HG03108 (cell line): Measurements from ENCODE around the gene PPFIA4.

Source experiments
- ATAC-seq: cut with Tn5 transposase; IDR thresholded peaks from one replicate; pipeline ENCODE4 v1.9.1; 2021; ENCODE audit warnings: moderate library complexity; ENCODE audit not compliant: unreplicated experiment

PPFIA4 gene

DNA sequence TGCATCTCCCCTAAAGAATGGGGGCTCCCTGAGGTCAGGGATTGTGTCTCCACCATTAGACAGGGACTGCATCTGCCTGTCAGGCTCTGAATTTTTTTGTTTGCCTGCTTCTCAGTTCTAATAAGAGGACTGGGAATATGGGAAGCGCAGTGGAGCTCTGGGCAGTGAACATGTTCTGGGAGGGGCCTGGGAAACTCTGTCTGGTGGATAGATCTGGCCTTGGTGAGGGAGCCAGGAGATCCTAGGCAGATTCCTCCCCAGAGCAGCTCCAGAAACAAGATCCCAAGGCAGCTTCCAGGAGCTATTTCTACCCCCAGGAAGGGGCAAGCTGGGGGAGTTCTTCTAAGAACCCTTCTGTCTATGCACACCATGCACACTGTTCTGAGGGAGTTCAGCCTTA lies 72.2 kb downstream of the PPFIA4 start:
- ATAC-seq, result no peak

GRCh38 chr1:203098914-203099520 lies 72.7 kb downstream of the PPFIA4 start:
- ATAC-seq, result no peak

- ATAC-seq, result no peak
These were observed 73.7 kb downstream of the PPFIA4 start for GRCh38 chr1:203099805-203100515.

- no peak for ATAC-seq
These were observed 74.2 kb downstream of the PPFIA4 start for GRCh38 chr1:203100516-203100869.

DNA sequence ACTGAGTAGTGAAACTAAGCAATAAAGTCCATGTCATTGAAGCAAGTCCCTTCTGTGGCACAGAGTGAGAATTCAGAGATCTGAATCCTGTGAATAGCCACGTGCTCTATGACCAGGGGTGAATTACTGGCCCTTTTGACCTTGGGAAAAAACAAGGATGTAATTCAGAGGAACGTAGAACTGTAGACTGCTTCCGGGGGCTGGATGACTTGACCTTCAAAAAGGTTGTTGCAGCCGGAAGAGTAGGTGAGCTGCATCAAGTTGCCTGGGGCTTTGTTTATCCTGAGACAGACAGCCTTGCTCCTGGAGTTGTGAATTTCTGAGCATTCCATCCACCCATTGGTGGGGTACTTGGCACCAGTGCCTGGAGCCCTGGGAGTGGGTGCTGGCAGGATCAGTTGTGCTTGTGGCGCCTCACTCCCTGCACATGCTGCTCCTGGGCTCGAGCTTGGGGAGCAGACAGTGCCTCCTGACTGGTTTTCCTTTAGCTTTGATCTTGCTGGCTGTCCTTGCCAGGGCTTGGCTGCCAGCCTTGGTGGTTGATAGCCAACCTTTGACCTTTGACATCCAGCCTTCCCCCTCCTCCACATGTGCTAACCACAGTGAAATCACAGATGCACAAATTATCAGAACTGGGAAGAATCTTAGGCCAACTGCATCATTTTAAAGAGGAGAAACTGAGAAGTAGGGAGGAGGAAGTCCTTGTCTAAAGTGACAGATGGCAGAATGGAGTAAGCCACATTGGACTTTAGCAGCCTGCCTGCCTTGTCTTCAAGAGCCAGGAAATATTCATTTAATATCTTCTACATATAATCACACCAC lies 75.7 kb downstream of the PPFIA4 start:
- no peak for ATAC-seq

GRCh38 chr1:203103216-203103615 lies 76.9 kb downstream of the PPFIA4 start:
- ATAC-seq, result no peak

- no peak for ATAC-seq
These were observed 77.7 kb downstream of the PPFIA4 start for GRCh38 chr1:203103829-203104495.

- no peak for ATAC-seq
These were observed 78.6 kb downstream of the PPFIA4 start for GRCh38 chr1:203104789-203105390.

- no peak for ATAC-seq
These were observed 86.2 kb downstream of the PPFIA4 start for GRCh38 chr1:203112475-203112874.

DNA sequence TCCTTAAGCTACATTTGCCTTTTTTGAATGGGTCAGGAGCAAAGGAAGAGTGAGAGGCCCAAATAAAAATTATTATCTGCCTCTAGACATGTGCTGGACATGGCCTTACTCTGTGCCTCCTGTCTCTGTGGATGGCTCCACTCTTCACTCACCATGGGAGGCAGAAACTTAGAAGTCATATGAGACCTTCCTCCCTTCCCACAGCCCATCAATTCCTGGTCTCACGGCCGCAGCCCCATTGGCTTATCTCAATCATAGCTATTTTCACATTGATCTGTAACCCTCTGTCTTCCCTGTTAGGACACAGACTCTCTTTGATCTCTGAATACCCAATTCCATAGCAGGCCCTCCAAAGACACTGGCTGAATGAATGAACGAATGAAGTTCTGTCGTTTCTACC lies 87.0 kb downstream of the PPFIA4 start:
- ATAC-seq, result no peak

DNA sequence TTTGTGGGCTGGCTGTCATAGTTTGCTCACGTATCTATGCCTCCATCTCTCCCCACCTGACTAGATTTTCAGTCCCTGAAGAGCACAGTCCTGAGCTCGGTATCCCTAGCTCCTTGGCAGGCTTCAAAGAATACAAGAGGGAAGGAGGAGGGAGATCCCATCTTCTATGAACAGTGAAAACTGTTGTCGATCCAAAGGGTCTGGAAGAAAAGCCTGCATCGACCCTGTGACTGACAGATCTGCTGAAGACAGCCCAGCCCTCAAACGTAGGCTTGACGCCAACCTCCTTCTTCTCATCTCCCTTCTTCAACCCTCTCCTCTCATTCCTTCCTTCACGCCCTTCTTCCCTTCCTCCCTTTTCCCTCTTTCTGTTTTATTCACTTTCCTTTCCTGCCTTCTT lies 87.9 kb downstream of the PPFIA4 start:
- no peak for ATAC-seq

DNA sequence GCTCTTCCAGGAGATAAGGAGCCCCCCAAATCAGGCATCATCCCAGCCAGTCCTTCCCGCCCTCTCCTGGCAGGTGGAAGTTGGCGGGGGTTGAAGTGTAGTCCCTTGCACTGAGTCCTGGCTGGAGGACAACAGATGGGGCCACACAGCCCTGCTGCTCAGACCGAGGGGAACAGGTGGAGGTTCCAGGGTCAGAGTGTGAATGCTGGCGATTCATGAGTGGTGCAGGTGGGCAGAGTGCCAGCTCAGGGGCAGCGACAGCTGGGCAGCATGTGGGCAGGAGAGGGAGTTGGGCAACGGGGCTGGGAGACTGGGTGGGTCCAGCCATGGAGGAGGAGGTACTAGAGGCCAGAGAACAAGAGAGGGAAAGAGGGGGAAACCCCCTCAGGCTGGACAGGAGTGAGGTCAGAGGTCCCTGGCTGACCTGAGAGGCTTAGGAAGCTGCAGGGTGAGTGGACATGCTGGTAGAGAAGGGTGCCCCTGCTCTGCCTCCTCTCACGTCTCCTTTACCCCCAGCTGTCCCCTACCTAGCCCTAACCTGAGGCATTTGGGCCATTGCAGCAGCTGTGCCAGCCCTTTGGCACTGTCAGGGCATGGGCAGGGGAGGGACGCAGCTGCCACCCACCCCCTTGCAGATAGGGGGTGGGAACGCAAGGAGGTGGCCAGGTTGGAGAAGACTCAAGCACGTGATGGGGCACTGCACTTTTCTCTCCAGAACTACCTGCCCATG lies 90.0 kb downstream of the PPFIA4 start:
- no peak for ATAC-seq

DNA sequence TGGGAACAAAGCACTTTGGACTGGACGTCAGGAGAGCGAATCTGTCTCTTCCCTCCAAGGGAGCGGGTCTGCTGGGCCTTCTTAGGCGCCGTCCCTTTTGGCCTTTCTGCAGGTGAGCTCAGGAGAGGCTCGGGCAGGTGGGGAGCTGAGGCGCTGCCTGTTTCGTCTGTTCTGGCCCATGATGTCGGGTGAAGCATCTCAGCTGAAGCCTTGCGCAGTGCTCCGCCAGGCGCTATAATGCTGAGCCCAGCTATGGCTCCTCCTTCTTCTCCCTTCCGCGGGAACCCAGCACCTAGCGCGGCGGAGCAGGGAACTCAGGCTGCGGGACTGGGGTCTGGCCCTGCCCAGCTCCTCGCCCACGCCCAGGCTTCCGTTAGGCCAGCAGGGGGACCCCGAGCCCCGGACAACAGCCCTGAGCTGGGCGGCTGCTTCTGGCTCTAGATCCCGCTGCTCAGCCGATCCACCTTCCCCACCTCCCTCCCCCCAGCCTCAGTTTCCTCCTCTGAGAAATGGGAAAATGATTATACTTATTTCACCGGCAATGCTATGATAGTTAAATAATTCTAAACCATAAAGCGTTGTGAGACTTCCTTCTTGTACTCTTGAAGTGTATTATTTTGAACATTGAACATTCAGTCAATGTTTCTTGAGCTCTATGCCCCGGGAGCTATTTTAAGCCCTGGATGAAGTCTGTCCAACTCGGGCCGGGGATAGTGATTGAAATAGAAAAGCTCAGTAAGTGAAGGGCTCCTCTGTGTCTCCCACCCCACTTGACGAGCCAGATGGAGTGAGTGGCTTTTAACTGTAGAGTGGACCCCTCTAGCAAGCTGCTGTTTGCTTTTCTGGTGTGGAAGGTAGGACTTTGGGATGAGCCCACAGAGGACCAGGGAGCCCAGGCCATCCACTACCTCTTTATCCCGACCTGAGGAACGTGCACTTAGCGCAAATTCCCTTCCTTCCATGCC lies 91.6 kb downstream of the PPFIA4 start:
- no peak for ATAC-seq

- no peak for ATAC-seq
These were observed 94.2 kb downstream of the PPFIA4 start for GRCh38 chr1:203120325-203121153.

GRCh38 chr1:203121186-203122015 lies 95.1 kb downstream of the PPFIA4 start:
- ATAC-seq, result no peak

GRCh38 chr1:203122159-203122558 lies 95.9 kb downstream of the PPFIA4 start:
- no peak for ATAC-seq

DNA sequence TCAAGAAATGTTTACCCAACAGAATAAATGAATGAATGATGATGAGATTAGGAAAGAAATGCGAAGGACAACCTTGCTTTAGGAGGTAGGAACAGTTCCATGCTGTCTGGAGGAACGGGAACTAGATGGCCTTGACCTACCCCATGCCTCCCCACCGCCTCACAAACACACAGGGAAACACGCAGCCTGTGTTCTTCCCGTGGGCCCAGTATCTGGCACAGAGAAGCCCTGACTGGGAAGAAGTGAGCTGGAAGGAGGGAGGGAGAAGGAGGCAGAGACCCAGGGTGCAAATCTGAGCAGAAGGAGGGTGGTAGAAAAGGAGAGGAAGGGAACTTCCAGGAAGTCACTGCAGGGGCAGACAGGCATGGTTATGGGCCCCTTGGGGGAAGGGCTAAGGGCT lies 97.7 kb downstream of the PPFIA4 start:
- no peak for ATAC-seq
